ENCODE results near the gene KCNQ1OT1. TPM values are rescaled to one million over a fixed set of nuclear protein-coding genes. Genes with fewer than 3 reads are reported as not detected.

The KCNQ1OT1 gene
- total and polyA plus RNA-seq, 12 donors = 0.01 to 0.73 (median 0.43) TPM

GRCh38 chr11:2561696-2562581 lies 137.9 kb downstream of the KCNQ1OT1 start:
- Histone ChIP-seq H3K9me3 (peaks cover 0 to 7% (median 0%) of the 10 kb centered on the region in 11 donors), H3K27ac (no peak overlapping the region), H3K4me3 (no peak overlapping the region), H3K27me3 (no peaks in the 10 kb centered on the region), H3K36me3 (no peaks in the 10 kb centered on the region), H3K4me1 (peaks cover 0 to 19% (median 0%) of the 10 kb centered on the region in 9 donors)
- TF ChIP-seq CTCF (IDR thresholded peaks at IDR 0.05) = no peak
- intact Hi-C loops (cut with DNase I) = no loop called here
- 77 to 81% methylated on average over 27 of the region's 27 CpGs for WGBS, 2 donors
- ATAC-seq (peak in 7 of 8 donors; percentile 14 to 51 (median 19)), DNase-seq (peak in 1 of 2 donors; percentile 14)

GRCh38 chr11:2559527-2560311 lies 140.1 kb downstream of the KCNQ1OT1 start:
- DNase-seq (peak in 1 of 2 donors; percentile 13), ATAC-seq (peak in 1 of 8 donors; percentile 38)
- peaks cover 0 to 19% (median 0%) of the 10 kb centered on the region in 9 donors for H3K4me1 ChIP-seq
- 70 to 71% methylated on average over 28 of the region's 28 CpGs for WGBS, 2 donors
- no peak overlapping the region for H3K4me3 ChIP-seq
- peaks cover 0 to 7% (median 0%) of the 10 kb centered on the region in 11 donors for H3K9me3 ChIP-seq
- H3K36me3 ChIP-seq = no peaks in the 10 kb centered on the region
- TF ChIP-seq CTCF (IDR thresholded peaks at IDR 0.05) = no peak
- intact Hi-C loops (cut with DNase I) = loop anchor here in 1 of 10 donors (10.0 kb wide), 1 partner anchor 225 kb away; no protein-coding TSS in a partner anchor
- H3K27me3 ChIP-seq = no peaks in the 10 kb centered on the region
- H3K27ac ChIP-seq = no peak overlapping the region

- no peak for TF ChIP-seq CTCF (IDR thresholded peaks at IDR 0.05)
- Histone ChIP-seq H3K27me3 (no peaks in the 10 kb centered on the region), H3K4me3 (no peak overlapping the region), H3K9me3 (peaks cover 0 to 7% (median 0%) of the 10 kb centered on the region in 11 donors), H3K27ac (no peak overlapping the region), H3K36me3 (no peaks in the 10 kb centered on the region), H3K4me1 (peaks cover 0 to 19% (median 0%) of the 10 kb centered on the region in 9 donors)
- intact Hi-C loops (cut with DNase I) = loop anchor here in 1 of 10 donors (10.0 kb wide), 1 partner anchor 226 kb away; no protein-coding TSS in a partner anchor
- DNase-seq (no peak), ATAC-seq (no peak)
- 92 to 94% methylated on average over 13 of the region's 13 CpGs for WGBS, 2 donors
These were observed 140.8 kb downstream of the KCNQ1OT1 start for GRCh38 chr11:2558861-2559526.

Measured in heart right ventricle (tissue), 16 donors.